Liver (tissue), 3 donors: ENCODE measurements around the gene KLF12.

ENCODE experiments used
- CTCF ChIP-seq: fragments of 150-350 bp; IDR thresholded peaks from 2 replicates; pipeline ENCODE4 v1.5.1; 2017; ENCODE audit warnings: improper control_type of control experiment, low read depth, low read length; ENCODE audit not compliant: missing input control
- FOXA2 ChIP-seq: IDR thresholded peaks from 2 replicates; pipeline ENCODE4 v1.6.1; 2016; ENCODE audit warnings: antibody characterized with exemption
- GABPA ChIP-seq, 2 donors: IDR thresholded peaks in 1 of 2; conservative IDR thresholded peaks in 1 of 2; 2 replicates each; pipeline ENCODE4 v1.6.1; 2016; ENCODE audit warnings: antibody characterized with exemption in 2 of 2, mild to moderate bottlenecking in 1 of 2, moderate library complexity in 1 of 2
- MAX ChIP-seq: IDR thresholded peaks from 2 replicates; pipeline ENCODE4 v1.6.1; 2016; ENCODE audit warnings: antibody characterized with exemption
- RAD21 ChIP-seq, 2 donors: IDR thresholded peaks; 2 replicates each; pipeline ENCODE4 v1.6.1; 2016; ENCODE audit warnings: antibody characterized with exemption in 2 of 2, mild to moderate bottlenecking in 2 of 2
- REST ChIP-seq: IDR thresholded peaks from 2 replicates; pipeline ENCODE4 v1.6.1; 2016; ENCODE audit warnings: antibody characterized with exemption, mild to moderate bottlenecking
- TAF1 ChIP-seq: conservative IDR thresholded peaks from 2 replicates; pipeline ENCODE4 v1.6.1; 2016; ENCODE audit warnings: antibody characterized with exemption, mild to moderate bottlenecking
- YY1 ChIP-seq: IDR thresholded peaks from 2 replicates; pipeline ENCODE4 v1.6.1; 2016; ENCODE audit warnings: antibody characterized with exemption, mild to moderate bottlenecking
- donor health status: healthy.
- donor health status: healthy.

- TF ChIP-seq CTCF (no peak), MAX (no peak), RAD21 (IDR thresholded peaks at IDR 0.05) (no peak), GABPA (IDR thresholded peaks at IDR 0.05 in 1 of 2, conservative IDR thresholded peaks at IDR 0.05 in 1 of 2) (no peak), REST (no peak), YY1 (no peak), TAF1 (no peak), FOXA2 (no peak)
Observed at GRCh38 chr13:74169676-74170075, 35.5 kb upstream of the KLF12 start.
